ENCODE data around the gene SLC7A5. TPM values are rescaled to one million over a fixed set of nuclear protein-coding genes. Genes with fewer than 3 reads are reported as not detected.
A peak's percentile ranks its signal among the peaks of the same experiment; 100 is the strongest.
"Not testable (repeated sequence)": the region's sequence is repeated elsewhere in the genome, so short reads cannot be mapped to it uniquely, and the experiment has no call there.

SLC7A5 gene
- total RNA-seq, 4 donors from 2014 or later = 10.0 to 99.4 (median 61.1) TPM

- WGBS = 40% methylated on average over 25 of the region's 36 CpGs
- H3K27me3 ChIP-seq = peaks cover 13% of the 10 kb centered on the region
- TF ChIP-seq CTCF (IDR thresholded peaks at IDR 0.05) = peak; percentile 76 to 94
These were observed 40.1 kb upstream of the SLC7A5 start for GRCh38 chr16:87909203-87909935.

GRCh38 chr16:87908101-87908500 is 38.8 kb upstream of the SLC7A5 start:
- not testable (repeated sequence) for H3K4me3 ChIP-seq; H3K36me3 ChIP-seq; H3K9me3 ChIP-seq; H3K4me1 ChIP-seq; DNase-seq (ENCODE audit: low spot score in 2 of 2); H3K27ac ChIP-seq
- peaks cover 13% of the 10 kb centered on the region for H3K27me3 ChIP-seq
- WGBS = 87% methylated on average over 11 of the region's 11 CpGs

More at GRCh38 chr16:87909203-87909935, 40.1 kb upstream of the SLC7A5 start:
- peak in 1 of 2 donors; percentile 83 for DNase-seq (ENCODE audit: low spot score in 2 of 2)
- not testable (repeated sequence) for H3K36me3 ChIP-seq, H3K4me1 ChIP-seq, H3K4me3 ChIP-seq, H3K27ac ChIP-seq, H3K9me3 ChIP-seq

- 86% methylated on average over 6 of the region's 7 CpGs for WGBS
- not testable (repeated sequence) for H3K36me3 ChIP-seq; H3K9me3 ChIP-seq; H3K4me3 ChIP-seq; H3K4me1 ChIP-seq; H3K27ac ChIP-seq; DNase-seq (ENCODE audit: low spot score in 2 of 2)
- H3K27me3 ChIP-seq = peaks cover 13% of the 10 kb centered on the region
These were observed 36.2 kb upstream of the SLC7A5 start for GRCh38 chr16:87905521-87905920.

- 80% methylated on average over 2 of the region's 5 CpGs for WGBS
- H3K4me3 ChIP-seq; DNase-seq (ENCODE audit: low spot score in 2 of 2): not testable (repeated sequence)
These were observed 35.7 kb upstream of the SLC7A5 start for GRCh38 chr16:87904963-87905362.

GRCh38 chr16:87900489-87900888 is 31.2 kb upstream of the SLC7A5 start:
- not testable (repeated sequence) for DNase-seq (ENCODE audit: low spot score in 2 of 2); H3K4me3 ChIP-seq; H3K27me3 ChIP-seq; H3K36me3 ChIP-seq; H3K27ac ChIP-seq; H3K9me3 ChIP-seq
- 87% methylated on average over 12 of the region's 12 CpGs for WGBS
- H3K4me1 ChIP-seq = peaks cover 13% of the 10 kb centered on the region

More at GRCh38 chr16:87904963-87905362, 35.7 kb upstream of the SLC7A5 start:
- not testable (repeated sequence) for H3K36me3 ChIP-seq, H3K27ac ChIP-seq, H3K9me3 ChIP-seq, H3K4me1 ChIP-seq
- peaks cover 13% of the 10 kb centered on the region for H3K27me3 ChIP-seq

- no peak for DNase-seq (ENCODE audit: low spot score in 2 of 2)
- WGBS = 78% methylated on average over 9 of the region's 20 CpGs
- H3K27ac ChIP-seq = no peak overlapping the region
- TF ChIP-seq POLR2AphosphoS5 (IDR thresholded peaks at IDR 0.05) = no peak
- TF ChIP-seq EP300 (IDR thresholded peaks at IDR 0.05) = no peak
- TF ChIP-seq POLR2A (IDR thresholded peaks at IDR 0.05) = no peak
- no peak for TF ChIP-seq CTCF (IDR thresholded peaks at IDR 0.05)
- H3K4me3 ChIP-seq = no peak overlapping the region
- no peaks in the 10 kb centered on the region for H3K36me3 ChIP-seq
- H3K27me3 ChIP-seq = no peaks in the 10 kb centered on the region
- H3K4me1 ChIP-seq = peaks cover 14% of the 10 kb centered on the region
- no peaks in the 10 kb centered on the region for H3K9me3 ChIP-seq
These were observed 28.5 kb upstream of the SLC7A5 start for GRCh38 chr16:87897521-87898505.

- H3K36me3 ChIP-seq; DNase-seq (ENCODE audit: low spot score in 2 of 2); H3K27me3 ChIP-seq; H3K4me3 ChIP-seq; H3K9me3 ChIP-seq; H3K27ac ChIP-seq: not testable (repeated sequence)
- peaks cover 14% of the 10 kb centered on the region for H3K4me1 ChIP-seq
- 83% methylated on average over 8 of the region's 16 CpGs for WGBS
These were observed 27.7 kb upstream of the SLC7A5 start for GRCh38 chr16:87896924-87897520.

GRCh38 chr16:87896176-87896890 is 27.0 kb upstream of the SLC7A5 start:
- WGBS = 66% methylated on average over 17 of the region's 17 CpGs
- H3K9me3 ChIP-seq; H3K4me3 ChIP-seq; H3K27me3 ChIP-seq; DNase-seq (ENCODE audit: low spot score in 2 of 2); H3K27ac ChIP-seq; H3K36me3 ChIP-seq: not testable (repeated sequence)
- peaks cover 14% of the 10 kb centered on the region for H3K4me1 ChIP-seq
